ENCODE measurements around the gene GJA10.
"Not testable (repeated sequence)": the region's sequence is repeated elsewhere in the genome, so short reads cannot be mapped to it uniquely, and the experiment has no call there.

The GJA10 gene

GRCh38 chr6:89894169-89894568 lies at the start of gene GJA10:
Gene GJA10, plus strand, starts transcription at chr6:89894469. Its CDS starts 0 bp downstream, at chr6:89894469.
- no peak for TF ChIP-seq CTCF (IDR thresholded peaks at IDR 0.05)

GRCh38 chr6:89847513-89847912 lies 46.8 kb upstream of the GJA10 start:
- not testable (repeated sequence) for H3K27ac ChIP-seq; DNase-seq (ENCODE audit: low spot score); H3K4me3 ChIP-seq

More at GRCh38 chr6:89894169-89894568, at the start of gene GJA10:
- no peak within 1 kb of the TSS for H3K4me3 ChIP-seq
- no peak within 1 kb of the TSS for H3K27ac ChIP-seq
- no peak for DNase-seq (ENCODE audit: low spot score)

- H3K4me3 ChIP-seq: no peak overlapping the region
- DNase-seq (ENCODE audit: low spot score): no peak
- no peak overlapping the region for H3K27ac ChIP-seq
- TF ChIP-seq CTCF (IDR thresholded peaks at IDR 0.05): no peak
Measured at GRCh38 chr6:89853068-89853467, 41.2 kb upstream of the GJA10 start.

- Histone ChIP-seq H3K4me3 (no peak overlapping the region), H3K27ac (no peak overlapping the region)
- DNase-seq (ENCODE audit: low spot score): no peak
- no peak for TF ChIP-seq CTCF (IDR thresholded peaks at IDR 0.05)
Measured at GRCh38 chr6:89858041-89858440, 36.2 kb upstream of the GJA10 start.

GRCh38 chr6:89859744-89860143 lies 34.5 kb upstream of the GJA10 start:
- DNase-seq (ENCODE audit: low spot score): no peak
- H3K27ac ChIP-seq: no peak overlapping the region
- no peak overlapping the region for H3K4me3 ChIP-seq
- TF ChIP-seq CTCF (IDR thresholded peaks at IDR 0.05): no peak

- H3K27ac ChIP-seq: no peak overlapping the region
- H3K4me3 ChIP-seq: no peak overlapping the region
- DNase-seq (ENCODE audit: low spot score): no peak
- TF ChIP-seq CTCF (IDR thresholded peaks at IDR 0.05): no peak
Measured at GRCh38 chr6:89862273-89862672, 32.0 kb upstream of the GJA10 start.

- Histone ChIP-seq H3K27ac (no peak overlapping the region), H3K4me3 (no peak overlapping the region)
- DNase-seq (ENCODE audit: low spot score): no peak
- TF ChIP-seq CTCF (IDR thresholded peaks at IDR 0.05): no peak
Measured at GRCh38 chr6:89862698-89863097, 31.6 kb upstream of the GJA10 start.
